Transverse colon (tissue), 4 donors: ENCODE data around the gene ARL6IP4.

Source experiments
- CTCF ChIP-seq, 5 experiments: fragments of 200-600 bp in 3 of 5; fragments of 450-650 bp in 2 of 5; sonication (generic) in 3 of 5; IDR thresholded peaks; 1 replicate in 2 of 5; 2 replicates in 3 of 5; pipeline ENCODE4 v1.5.1; 2016 to 2017; ENCODE audit warnings: antibody characterized with exemption in 5 of 5, inconsistent platforms in 3 of 5, mild to moderate bottlenecking in 2 of 5, moderate library complexity in 1 of 5
- EP300 ChIP-seq: sonication (generic); formaldehyde crosslinking; IDR thresholded peaks from one replicate; pipeline ENCODE4 v1.6.1; 2017; ENCODE audit warnings: antibody characterized with exemption, low read depth
- POLR2AphosphoS5 ChIP-seq, 3 donors: sonication (generic); formaldehyde crosslinking; IDR thresholded peaks; one replicate each; pipeline ENCODE4 v1.6.1; 2016; ENCODE audit warnings: antibody characterized with exemption in 3 of 3

- TF ChIP-seq CTCF (IDR thresholded peaks at IDR 0.05) (no peak), EP300 (no peak), POLR2AphosphoS5 (IDR thresholded peaks at IDR 0.05) (no peak)
Observed at GRCh38 chr12:123001464-123001863, 21.0 kb downstream of the ARL6IP4 start.
